Measurements from ENCODE around the gene TMEM116.
"Not testable (repeated sequence)": the region's sequence is repeated elsewhere in the genome, so short reads cannot be mapped to it uniquely, and the experiment has no call there.

TMEM116 gene

GRCh38 chr12:111976291-111976690 lies 36.7 kb downstream of the TMEM116 start:
- DNase-seq (ENCODE audit: low spot score) = no peak

- no peak for DNase-seq (ENCODE audit: low spot score)
These were observed 37.6 kb downstream of the TMEM116 start for GRCh38 chr12:111975161-111975931.

- DNase-seq (ENCODE audit: low spot score) = no peak
These were observed 41.2 kb downstream of the TMEM116 start for GRCh38 chr12:111971800-111972199.

- DNase-seq (ENCODE audit: low spot score) = no peak
These were observed 48.0 kb downstream of the TMEM116 start for GRCh38 chr12:111964935-111965334.

- DNase-seq (ENCODE audit: low spot score) = not testable (repeated sequence)
These were observed 53.4 kb downstream of the TMEM116 start for GRCh38 chr12:111959518-111959917.

GRCh38 chr12:111957224-111957623 lies 55.7 kb downstream of the TMEM116 start:
- DNase-seq (ENCODE audit: low spot score) = not testable (repeated sequence)

- DNase-seq (ENCODE audit: low spot score) = no peak
These were observed 58.0 kb downstream of the TMEM116 start for GRCh38 chr12:111954969-111955368.

GRCh38 chr12:111953455-111953854 lies 59.5 kb downstream of the TMEM116 start:
- DNase-seq (ENCODE audit: low spot score) = no peak

GRCh38 chr12:111952084-111952787 lies 60.7 kb downstream of the TMEM116 start:
- not testable (repeated sequence) for DNase-seq (ENCODE audit: low spot score)

GRCh38 chr12:111950961-111951676 lies 61.8 kb downstream of the TMEM116 start:
- DNase-seq (ENCODE audit: low spot score) = not testable (repeated sequence)

GRCh38 chr12:111943929-111944328 lies 69.0 kb downstream of the TMEM116 start:
- DNase-seq (ENCODE audit: low spot score) = no peak

- no peak for DNase-seq (ENCODE audit: low spot score)
These were observed 70.4 kb downstream of the TMEM116 start for GRCh38 chr12:111942557-111942956.

GRCh38 chr12:111937429-111937828 lies 75.5 kb downstream of the TMEM116 start:
- no peak for DNase-seq (ENCODE audit: low spot score)

- no peak for DNase-seq (ENCODE audit: low spot score)
These were observed 76.1 kb downstream of the TMEM116 start for GRCh38 chr12:111936869-111937268.

- no peak for DNase-seq (ENCODE audit: low spot score)
These were observed 80.7 kb downstream of the TMEM116 start for GRCh38 chr12:111932241-111932640.

- no peak for DNase-seq (ENCODE audit: low spot score)
These were observed 85.6 kb downstream of the TMEM116 start for GRCh38 chr12:111927346-111927745.

GRCh38 chr12:111926631-111927030 lies 86.3 kb downstream of the TMEM116 start:
- no peak for DNase-seq (ENCODE audit: low spot score)

- DNase-seq (ENCODE audit: low spot score) = peak; percentile 41
These were observed 87.8 kb downstream of the TMEM116 start for GRCh38 chr12:111925171-111925570.

- no peak for DNase-seq (ENCODE audit: low spot score)
These were observed 105.2 kb downstream of the TMEM116 start for GRCh38 chr12:111907740-111908139.

GRCh38 chr12:111905502-111905901 lies 107.5 kb downstream of the TMEM116 start:
- DNase-seq (ENCODE audit: low spot score) = no peak

GRCh38 chr12:111904446-111904975 lies 108.5 kb downstream of the TMEM116 start:
- DNase-seq (ENCODE audit: low spot score) = no peak

GRCh38 chr12:111901182-111901581 lies 111.8 kb downstream of the TMEM116 start:
- DNase-seq (ENCODE audit: low spot score) = no peak
